Immature natural killer cell (primary cell): ENCODE measurements around the gene AHNAK2. TPM values are rescaled to one million over a fixed set of nuclear protein-coding genes. Genes with fewer than 3 reads are reported as not detected.

Source experiments
- polyA plus RNA-seq, 3 donors: library from polyadenylated mRNA; unstranded; fragments of 300-500 nt; fragmentation: Illumina TruSeq; gene quantifications; one replicate each; pipeline ENCODE4 v1.2.3, GENCODE V29; 2021

AHNAK2 gene
- polyA plus RNA-seq, 3 donors from 2014 or later: not detected

Other genes with a start within 250 kb of the AHNAK2 start
- 100 to 1,000 TPM; 155 to 321 (median 203) TPM for gene SIVA1, start 225.2 kb downstream of the AHNAK2 start, polyA plus RNA-seq
- 10 to 100 TPM; 14.8 to 23.3 (median 21.3) TPM for gene AKT1, start 182.6 kb downstream of the AHNAK2 start, polyA plus RNA-seq
- 1 to 10 TPM in 2 of 3 donors, under 1 TPM in 1; 0.25 to 2.4 (median 2.0) TPM for gene ZBTB42, start 177.3 kb downstream of the AHNAK2 start, polyA plus RNA-seq
- not detected for gene CEP170B, start 113.1 kb downstream of the AHNAK2 start, polyA plus RNA-seq
- 10 to 100 TPM in 2 of 3 donors, 1 to 10 TPM in 1; 2.3 to 49.3 (median 19.7) TPM for gene PLD4, start 53.5 kb downstream of the AHNAK2 start, polyA plus RNA-seq
- under 1 TPM in 2 of 3 donors, not detected in 1; 0.37 to 0.57 TPM for gene CLBA1, start 7.4 kb upstream of the AHNAK2 start, polyA plus RNA-seq
- 10 to 100 TPM; 14.5 to 18.3 (median 14.6) TPM for gene CDCA4, start 42.7 kb upstream of the AHNAK2 start, polyA plus RNA-seq
- gene GPR132, start 87.1 kb upstream of the AHNAK2 start, polyA plus RNA-seq: 10 to 100 TPM in 1 of 3 donors, 1 to 10 TPM in 2; 5.8 to 25.6 (median 8.4) TPM
- under 1 TPM in 2 of 3 donors, not detected in 1; 0.17 to 0.39 TPM for gene JAG2, start 190.4 kb upstream of the AHNAK2 start, polyA plus RNA-seq
- gene NUDT14, start 202.9 kb upstream of the AHNAK2 start, polyA plus RNA-seq: 10 to 100 TPM; 21.9 to 29.7 (median 27.3) TPM